SU-DHL-6 (cell line): Measurements from ENCODE around the gene PFN4.

Source experiments
- CTCF ChIP-seq: fragments of 200-600 bp; sonication (generic); IDR thresholded peaks from one replicate; pipeline ENCODE4 v1.5.1; 2017; ENCODE audit warnings: antibody characterized with exemption, mild to moderate bottlenecking, low read length, moderate library complexity; ENCODE audit not compliant: insufficient read depth, poor library complexity, severe bottlenecking
- EZH2phosphoT487 ChIP-seq: fragments of 200-600 bp; sonication (generic), shearing (Covaris generic); conservative IDR thresholded peaks from 2 replicates; pipeline ENCODE4 v1.6.1; 2018; ENCODE audit warnings: mild to moderate bottlenecking, antibody characterized with exemption, low read length, moderate library complexity, mixed read lengths

DNA sequence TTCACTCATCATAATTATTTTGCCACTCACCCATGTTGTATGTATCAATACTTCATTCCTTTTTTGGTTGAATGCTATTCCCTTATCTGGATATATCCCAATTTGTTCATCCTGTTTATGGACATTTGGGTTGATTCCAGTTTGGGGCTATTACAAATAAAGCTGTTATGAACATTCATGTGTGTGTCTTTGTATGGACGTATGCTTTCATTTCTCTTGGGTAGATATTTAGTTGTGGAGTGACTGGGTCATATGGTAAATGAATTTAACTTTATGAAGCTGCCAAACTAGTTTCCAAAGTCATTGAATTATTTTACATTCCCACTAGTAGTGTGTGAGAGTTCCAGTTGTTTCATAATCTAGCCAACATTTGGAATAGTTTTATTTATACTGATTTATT lies 2.8 kb upstream of the PFN4 start:
- TF ChIP-seq CTCF (no peak), EZH2phosphoT487 (no peak)
